ENCODE measurements around the gene EIF2A.

EIF2A gene

DNA sequence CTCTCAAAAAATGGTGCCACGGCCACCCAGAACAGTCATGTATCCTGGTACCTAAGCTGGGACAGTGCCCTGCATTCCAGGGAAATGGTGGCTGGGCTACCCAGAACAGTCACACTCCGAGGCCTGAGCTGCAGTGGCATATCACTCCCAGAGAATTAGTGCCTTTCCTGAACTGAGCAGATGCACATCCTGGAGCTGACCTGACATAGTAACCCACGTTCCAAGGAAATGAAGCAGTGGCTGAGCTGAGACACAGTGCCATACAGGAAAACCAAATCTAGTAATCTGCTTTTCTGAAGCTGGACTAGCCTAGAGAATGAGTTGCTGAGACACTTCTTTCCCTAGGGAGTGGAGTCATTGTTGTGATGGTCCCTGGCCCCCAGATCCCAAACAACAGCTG, 42.1 kb upstream of the EIF2A start:
- no peak overlapping the region for H3K27ac ChIP-seq (ENCODE audit: low read length)
- H3K9ac ChIP-seq (ENCODE audit: low read depth, low read length) = no peak overlapping the region
- ATAC-seq (ENCODE audit: insufficient read depth, low read depth) = no peak
- no peak overlapping the region for H2AFZ ChIP-seq (ENCODE audit: low read depth, low read length)
- H3K79me2 ChIP-seq (ENCODE audit: insufficient read depth, low read length) = no peaks in the 10 kb centered on the region
- H3K4me3 ChIP-seq (ENCODE audit: low read depth in 1 of 2, low read length in 2 of 2) = no peak overlapping the region
- no peaks in the 10 kb centered on the region for H3K36me3 ChIP-seq (ENCODE audit: insufficient read depth, low read length)
- H3K4me1 ChIP-seq (ENCODE audit: insufficient read depth, low read length) = no peaks in the 10 kb centered on the region
- peaks cover 7% of the 10 kb centered on the region for H3K9me3 ChIP-seq (ENCODE audit: insufficient read depth, low read length, severe bottlenecking)
- H4K20me1 ChIP-seq (ENCODE audit: insufficient read depth, low read length) = no peaks in the 10 kb centered on the region
- no peaks in the 10 kb centered on the region for H3K27me3 ChIP-seq (ENCODE audit: insufficient read depth, low read length, poor library complexity)
- no peak overlapping the region for H3K4me2 ChIP-seq (ENCODE audit: insufficient read depth, low read length)
- no peak for DNase-seq
- TF ChIP-seq EZH2 (IDR thresholded peaks at IDR 0.05; ENCODE audit: borderline replicate concordance, low read depth, low read length, severe bottlenecking) = no peak
- TF ChIP-seq, protein P1, sequence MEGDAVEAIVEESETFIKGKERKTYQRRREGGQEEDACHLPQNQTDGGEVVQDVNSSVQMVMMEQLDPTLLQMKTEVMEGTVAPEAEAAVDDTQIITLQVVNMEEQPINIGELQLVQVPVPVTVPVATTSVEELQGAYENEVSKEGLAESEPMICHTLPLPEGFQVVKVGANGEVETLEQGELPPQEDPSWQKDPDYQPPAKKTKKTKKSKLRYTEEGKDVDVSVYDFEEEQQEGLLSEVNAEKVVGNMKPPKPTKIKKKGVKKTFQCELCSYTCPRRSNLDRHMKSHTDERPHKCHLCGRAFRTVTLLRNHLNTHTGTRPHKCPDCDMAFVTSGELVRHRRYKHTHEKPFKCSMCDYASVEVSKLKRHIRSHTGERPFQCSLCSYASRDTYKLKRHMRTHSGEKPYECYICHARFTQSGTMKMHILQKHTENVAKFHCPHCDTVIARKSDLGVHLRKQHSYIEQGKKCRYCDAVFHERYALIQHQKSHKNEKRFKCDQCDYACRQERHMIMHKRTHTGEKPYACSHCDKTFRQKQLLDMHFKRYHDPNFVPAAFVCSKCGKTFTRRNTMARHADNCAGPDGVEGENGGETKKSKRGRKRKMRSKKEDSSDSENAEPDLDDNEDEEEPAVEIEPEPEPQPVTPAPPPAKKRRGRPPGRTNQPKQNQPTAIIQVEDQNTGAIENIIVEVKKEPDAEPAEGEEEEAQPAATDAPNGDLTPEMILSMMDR (IDR thresholded peaks at IDR 0.05; ENCODE audit: borderline replicate concordance, extremely low read depth, low read length, poor library complexity, severe bottlenecking) = no peak

DNA sequence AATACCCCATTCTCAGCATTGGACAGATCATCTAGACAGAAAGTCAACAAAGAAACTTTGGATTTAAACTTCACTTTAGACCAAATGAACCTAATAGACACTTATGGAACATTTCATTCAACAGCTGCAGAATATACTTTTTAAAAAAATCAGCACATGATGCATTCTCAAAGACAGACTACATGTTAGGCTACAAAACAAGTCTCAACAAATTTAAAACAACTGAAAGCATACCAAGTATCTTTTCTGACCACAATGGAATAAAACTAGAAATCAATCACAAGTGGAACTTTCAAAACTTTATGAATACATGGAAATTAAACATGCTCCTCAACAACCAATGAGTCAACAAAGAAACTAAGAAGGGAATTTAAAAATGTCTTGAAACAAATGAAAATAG, 38.2 kb upstream of the EIF2A start:
- no peaks in the 10 kb centered on the region for H3K36me3 ChIP-seq (ENCODE audit: insufficient read depth, low read length)
- TF ChIP-seq EZH2 (IDR thresholded peaks at IDR 0.05; ENCODE audit: borderline replicate concordance, low read depth, low read length, severe bottlenecking) = no peak
- TF ChIP-seq, protein P1 (IDR thresholded peaks at IDR 0.05; ENCODE audit: borderline replicate concordance, extremely low read depth, low read length, poor library complexity, severe bottlenecking) = no peak
- ATAC-seq (ENCODE audit: insufficient read depth, low read depth) (no peak), DNase-seq (no peak)
- H3K27ac ChIP-seq (ENCODE audit: low read length) = no peak overlapping the region
- no peaks in the 10 kb centered on the region for H4K20me1 ChIP-seq (ENCODE audit: insufficient read depth, low read length)
- no peak overlapping the region for H2AFZ ChIP-seq (ENCODE audit: low read depth, low read length)
- H3K9ac ChIP-seq (ENCODE audit: low read depth, low read length) = no peak overlapping the region
- no peaks in the 10 kb centered on the region for H3K27me3 ChIP-seq (ENCODE audit: insufficient read depth, low read length, poor library complexity)
- no peaks in the 10 kb centered on the region for H3K9me3 ChIP-seq (ENCODE audit: insufficient read depth, low read length, severe bottlenecking)
- no peaks in the 10 kb centered on the region for H3K79me2 ChIP-seq (ENCODE audit: insufficient read depth, low read length)
- no peak overlapping the region for H3K4me3 ChIP-seq (ENCODE audit: low read depth in 1 of 2, low read length in 2 of 2)
- H3K4me2 ChIP-seq (ENCODE audit: insufficient read depth, low read length) = no peak overlapping the region
- no peaks in the 10 kb centered on the region for H3K4me1 ChIP-seq (ENCODE audit: insufficient read depth, low read length)

DNA sequence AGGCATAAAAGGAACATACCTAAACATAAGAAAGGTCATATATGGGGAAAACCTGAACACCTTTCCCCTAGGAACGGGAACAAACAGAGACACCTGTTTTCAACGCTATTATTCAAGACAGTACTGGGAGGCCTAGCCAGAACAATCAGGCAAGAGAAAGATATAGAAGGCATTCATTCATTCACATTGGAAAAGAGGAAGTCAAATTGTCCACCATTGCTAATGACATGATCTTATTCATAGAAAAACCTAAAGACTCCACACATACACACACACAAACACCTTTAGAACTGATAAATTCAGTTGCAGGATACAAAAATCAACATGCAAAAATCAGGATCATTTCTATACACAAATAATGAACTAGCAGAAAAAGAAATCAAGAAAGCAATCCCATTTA, 36.8 kb upstream of the EIF2A start:
- Histone ChIP-seq H3K9me3 (ENCODE audit: insufficient read depth, low read length, severe bottlenecking) (no peaks in the 10 kb centered on the region), H3K27me3 (ENCODE audit: insufficient read depth, low read length, poor library complexity) (no peaks in the 10 kb centered on the region), H3K4me1 (ENCODE audit: insufficient read depth, low read length) (no peaks in the 10 kb centered on the region), H4K20me1 (ENCODE audit: insufficient read depth, low read length) (no peaks in the 10 kb centered on the region), H3K27ac (ENCODE audit: low read length) (no peak overlapping the region), H3K9ac (ENCODE audit: low read depth, low read length) (no peak overlapping the region), H2AFZ (ENCODE audit: low read depth, low read length) (no peak overlapping the region), H3K4me3 (ENCODE audit: low read depth in 1 of 2, low read length in 2 of 2) (no peak overlapping the region), H3K79me2 (ENCODE audit: insufficient read depth, low read length) (no peaks in the 10 kb centered on the region), H3K4me2 (ENCODE audit: insufficient read depth, low read length) (no peak overlapping the region), H3K36me3 (ENCODE audit: insufficient read depth, low read length) (no peaks in the 10 kb centered on the region)
- ATAC-seq (ENCODE audit: insufficient read depth, low read depth) (no peak), DNase-seq (no peak)
- TF ChIP-seq, protein P1 (IDR thresholded peaks at IDR 0.05; ENCODE audit: borderline replicate concordance, extremely low read depth, low read length, poor library complexity, severe bottlenecking) = no peak
- TF ChIP-seq EZH2 (IDR thresholded peaks at IDR 0.05; ENCODE audit: borderline replicate concordance, low read depth, low read length, severe bottlenecking) = no peak

All from DND-41 (cell line).